GM12874 (cell line): Measurements from ENCODE around the gene GRAMD4.

Experiments
- TF ChIP-seq, protein P1 (sequence below): IDR thresholded peaks from 2 replicates; pipeline ENCODE4 v1.5.1; 2011; ENCODE audit warnings: low read depth, mild to moderate bottlenecking, control low read depth, low read length, moderate library complexity; ENCODE audit not compliant: insufficient read depth

GRAMD4 gene

DNA sequence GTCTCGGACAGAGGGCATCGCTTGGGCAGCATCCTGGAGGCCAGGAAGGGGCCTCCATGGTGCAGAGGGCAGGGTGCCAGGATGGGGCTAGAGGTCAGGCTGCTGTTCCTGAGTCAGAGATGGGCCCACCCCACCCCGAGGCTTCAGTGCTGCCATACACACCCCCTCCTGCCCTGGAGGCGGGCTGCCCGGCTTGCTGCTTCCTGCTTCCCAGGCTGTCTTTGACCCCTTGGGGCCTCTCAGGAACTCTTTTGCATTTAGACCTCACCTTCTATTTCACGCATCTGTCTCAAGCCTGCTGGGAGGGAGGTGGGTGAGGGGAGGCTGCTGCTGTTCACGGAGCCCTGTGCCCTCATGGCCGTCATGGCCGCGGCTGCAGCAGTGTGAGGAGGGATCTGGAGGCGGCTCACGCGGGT, 6.6 kb upstream of the GRAMD4 start:
- TF ChIP-seq, protein P1, sequence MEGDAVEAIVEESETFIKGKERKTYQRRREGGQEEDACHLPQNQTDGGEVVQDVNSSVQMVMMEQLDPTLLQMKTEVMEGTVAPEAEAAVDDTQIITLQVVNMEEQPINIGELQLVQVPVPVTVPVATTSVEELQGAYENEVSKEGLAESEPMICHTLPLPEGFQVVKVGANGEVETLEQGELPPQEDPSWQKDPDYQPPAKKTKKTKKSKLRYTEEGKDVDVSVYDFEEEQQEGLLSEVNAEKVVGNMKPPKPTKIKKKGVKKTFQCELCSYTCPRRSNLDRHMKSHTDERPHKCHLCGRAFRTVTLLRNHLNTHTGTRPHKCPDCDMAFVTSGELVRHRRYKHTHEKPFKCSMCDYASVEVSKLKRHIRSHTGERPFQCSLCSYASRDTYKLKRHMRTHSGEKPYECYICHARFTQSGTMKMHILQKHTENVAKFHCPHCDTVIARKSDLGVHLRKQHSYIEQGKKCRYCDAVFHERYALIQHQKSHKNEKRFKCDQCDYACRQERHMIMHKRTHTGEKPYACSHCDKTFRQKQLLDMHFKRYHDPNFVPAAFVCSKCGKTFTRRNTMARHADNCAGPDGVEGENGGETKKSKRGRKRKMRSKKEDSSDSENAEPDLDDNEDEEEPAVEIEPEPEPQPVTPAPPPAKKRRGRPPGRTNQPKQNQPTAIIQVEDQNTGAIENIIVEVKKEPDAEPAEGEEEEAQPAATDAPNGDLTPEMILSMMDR = no peak

DNA sequence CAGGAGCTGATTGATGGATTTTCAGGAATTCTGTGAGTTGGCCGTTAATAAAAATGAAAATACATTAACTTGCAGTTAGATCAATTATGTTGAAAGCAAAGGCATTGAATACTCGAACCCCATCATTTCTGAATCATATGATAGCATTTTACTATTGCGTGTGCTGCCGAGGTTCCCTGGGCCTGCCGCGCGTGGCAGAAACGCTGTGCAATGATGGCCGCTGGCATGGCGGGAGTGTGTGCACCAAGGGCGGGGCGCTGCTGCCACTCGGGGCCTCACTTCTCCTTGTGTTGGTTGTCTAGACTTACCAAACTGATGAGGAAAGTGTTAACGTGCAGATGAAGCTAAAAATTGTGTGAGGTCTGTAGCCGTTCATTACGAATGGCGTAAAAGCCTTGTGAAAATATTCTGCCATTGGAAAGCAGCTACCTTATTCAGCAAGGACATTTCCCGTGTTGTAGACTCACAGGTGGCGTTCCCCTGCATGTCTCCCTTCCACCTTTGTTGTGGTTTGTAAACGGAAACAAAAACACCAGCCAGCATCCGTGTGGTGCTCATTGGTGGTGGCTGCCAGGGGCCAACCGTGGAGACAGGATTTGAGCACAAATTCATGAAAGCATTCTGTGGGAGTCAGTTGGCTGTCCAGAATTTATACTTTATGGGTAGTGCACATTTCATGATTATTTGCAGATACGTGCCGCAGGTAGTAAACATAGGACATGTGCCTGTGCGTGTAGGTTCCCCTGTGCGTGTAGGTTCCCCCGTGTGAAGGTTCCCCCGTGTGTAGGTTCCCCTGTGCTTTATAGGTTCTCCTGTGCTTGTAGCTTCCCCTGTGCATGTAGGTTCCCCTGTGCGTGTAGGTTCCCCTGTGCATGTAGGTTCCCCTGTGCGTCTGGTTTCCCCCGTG, 5.9 kb upstream of the GRAMD4 start:
- TF ChIP-seq, protein P1 = no peak

DNA sequence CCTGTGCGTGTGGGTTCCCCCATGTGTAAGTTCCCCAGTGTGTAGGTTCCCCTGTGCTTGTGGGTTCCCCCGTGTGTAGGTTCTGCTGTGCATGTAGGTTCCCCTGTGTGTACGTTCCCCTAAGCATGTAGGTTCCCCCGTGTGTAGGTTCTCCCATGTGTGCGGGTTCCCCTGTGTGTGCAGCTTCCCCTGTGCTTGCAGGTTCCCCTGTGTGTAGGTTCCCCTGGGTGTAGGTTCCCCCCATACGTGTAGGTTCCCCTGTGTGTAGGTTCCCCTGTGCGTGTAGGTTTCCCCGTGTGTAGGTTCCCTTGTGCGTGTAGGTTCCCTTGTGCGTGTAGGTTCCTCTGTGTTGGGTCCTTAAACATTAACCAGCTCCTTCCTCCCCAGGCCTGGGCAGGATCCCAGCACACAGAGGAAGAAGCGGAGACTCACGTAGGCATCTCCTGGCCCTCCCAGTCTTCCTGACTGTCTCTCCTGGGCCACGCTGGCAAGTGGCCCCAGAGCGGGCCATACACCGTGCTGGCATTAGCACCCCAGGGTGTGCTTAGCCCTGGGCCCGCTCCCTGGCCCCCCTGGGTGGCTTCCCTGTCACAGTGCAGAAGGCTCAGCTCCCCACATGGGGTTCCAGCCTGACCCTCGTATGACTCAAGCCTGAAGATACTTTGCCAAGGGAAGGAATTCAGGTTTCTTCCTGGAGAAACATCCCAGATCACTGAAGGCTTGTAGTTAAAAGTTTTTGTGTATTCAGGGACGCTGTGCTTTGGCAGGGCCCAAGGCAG, 2.8 kb upstream of the GRAMD4 start:
- TF ChIP-seq, protein P1 = no peak

DNA sequence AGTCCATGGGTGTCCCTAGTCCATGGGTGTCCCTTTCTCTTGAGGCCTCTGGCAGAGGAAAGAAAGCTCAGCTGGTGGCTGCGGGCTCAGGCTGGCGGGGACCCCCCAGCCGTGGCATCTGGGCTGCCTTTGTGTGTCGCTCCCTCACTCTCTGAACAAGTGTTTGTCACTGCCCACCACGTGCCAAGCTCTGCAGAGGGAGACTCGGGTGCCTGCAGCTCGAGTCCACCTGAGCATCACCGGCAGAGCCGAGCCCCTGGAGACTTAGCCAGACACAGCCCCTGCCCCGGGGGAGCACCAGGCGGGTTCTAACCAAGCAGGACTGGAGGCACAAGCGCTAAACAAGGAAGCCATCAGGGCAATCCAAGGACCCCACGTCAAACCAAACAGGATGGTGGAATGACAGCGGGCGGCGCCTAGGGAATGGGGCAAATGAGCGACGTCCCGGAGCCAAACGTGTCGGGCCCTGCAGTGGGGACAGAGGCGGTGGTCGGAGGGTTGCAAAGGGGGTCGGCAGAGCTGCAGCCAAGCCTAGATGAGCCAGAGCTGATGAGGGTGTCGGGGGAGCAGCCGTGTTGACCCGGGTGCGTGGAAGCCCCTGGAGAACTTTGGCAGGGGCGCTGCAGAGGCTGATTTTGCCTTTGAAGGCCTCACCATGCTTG, 2.1 kb upstream of the GRAMD4 start:
- TF ChIP-seq, protein P1 = no peak

DNA sequence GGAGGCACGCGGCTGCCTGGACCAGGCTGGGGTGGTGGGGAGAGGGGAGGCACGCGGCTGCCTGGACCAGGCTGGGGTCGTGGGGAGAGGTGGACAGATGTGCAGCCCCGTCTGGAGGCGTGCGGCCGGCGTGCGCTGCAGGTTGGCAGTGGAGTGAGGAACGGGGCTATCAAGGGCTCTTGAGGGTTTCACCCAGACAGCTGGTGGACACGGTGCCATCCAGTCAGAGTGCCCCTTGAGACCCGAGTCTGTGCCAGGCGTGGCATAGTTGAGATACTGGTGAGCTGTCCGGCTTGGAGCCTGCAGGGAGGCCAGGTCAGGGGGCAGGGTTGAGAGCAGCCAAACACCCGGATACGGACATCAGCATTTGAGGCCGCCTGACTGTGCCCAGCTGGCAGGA, 1.5 kb upstream of the GRAMD4 start:
- TF ChIP-seq, protein P1 = no peak

DNA sequence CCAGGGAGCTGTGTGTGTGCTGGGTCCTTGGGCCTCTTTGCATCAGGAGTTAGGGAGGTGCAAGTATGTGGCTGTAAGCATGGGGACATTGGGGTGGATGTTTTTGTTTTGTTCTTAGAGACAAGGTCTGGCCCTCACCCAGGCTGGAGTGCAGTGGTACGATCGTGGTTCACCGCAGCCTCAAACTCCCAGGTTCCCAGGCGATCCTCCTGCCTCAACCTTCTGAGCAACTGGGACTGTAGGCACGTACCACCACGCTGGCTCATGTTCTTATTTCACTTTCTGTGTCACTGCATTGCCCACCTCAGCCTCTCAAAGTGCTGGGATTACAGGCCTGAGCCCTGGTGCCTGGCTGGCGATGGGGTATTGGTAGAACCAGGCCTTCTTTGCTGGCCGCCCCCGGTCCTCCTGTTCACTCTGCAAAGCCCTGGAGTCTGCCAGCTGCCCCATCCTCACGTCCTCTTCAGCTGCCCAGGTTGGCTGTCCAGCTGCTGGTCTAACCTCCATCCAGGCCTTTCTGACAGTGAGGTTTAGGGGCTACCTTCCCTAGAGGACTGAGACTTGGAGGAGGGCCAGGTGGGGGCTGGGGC, 851 bp upstream of the GRAMD4 start:
- TF ChIP-seq, protein P1 = no peak
